Duodenal mucosa (tissue), 2 donors: ENCODE results near the gene SPRR2G.
"Not testable (repeated sequence)": the region's sequence is repeated elsewhere in the genome, so short reads cannot be mapped to it uniquely, and the experiment has no call there.

ENCODE experiments used
- H3K27ac ChIP-seq: one replicate; pipeline ENCODE4 v1.7.0; 2013; ENCODE audit warnings: low read depth, low read length
- H3K27me3 ChIP-seq, 2 donors: one replicate each; pipeline ENCODE4 v1.7.0; 2013; ENCODE audit warnings: low read length in 2 of 2, control low read depth in 1 of 2; ENCODE audit not compliant: insufficient read depth in 2 of 2, control insufficient read depth in 1 of 2
- H3K36me3 ChIP-seq, 2 donors: one replicate each; pipeline ENCODE4 v1.7.0; 2013; ENCODE audit warnings: low read length in 2 of 2, control low read depth in 1 of 2; ENCODE audit not compliant: insufficient read depth in 2 of 2, control insufficient read depth in 1 of 2
- H3K4me1 ChIP-seq, 2 donors: one replicate each; pipeline ENCODE4 v1.7.0; 2013; ENCODE audit warnings: low read length in 2 of 2, control low read depth in 1 of 2; ENCODE audit not compliant: insufficient read depth in 2 of 2, control insufficient read depth in 1 of 2
- H3K4me3 ChIP-seq, 2 donors: one replicate each; pipeline ENCODE4 v1.7.0; 2013; ENCODE audit warnings: low read length in 2 of 2, low read depth in 1 of 2
- H3K9ac ChIP-seq, 2 donors: one replicate each; pipeline ENCODE4 v1.7.0; 2013; ENCODE audit warnings: low read length in 2 of 2, low read depth in 1 of 2
- H3K9me3 ChIP-seq, 2 donors: one replicate each; pipeline ENCODE4 v1.7.0; 2013; ENCODE audit warnings: low read length in 2 of 2, control low read depth in 1 of 2; ENCODE audit not compliant: control insufficient read depth in 1 of 2

Gene SPRR2G

GRCh38 chr1:153155541-153155940, 4.9 kb upstream of the SPRR2G start:
- no peak overlapping the region for H3K27ac ChIP-seq
- H3K9ac ChIP-seq, result no peak overlapping the region
- no peaks in the 10 kb centered on the region for H3K4me1 ChIP-seq
- no peaks in the 10 kb centered on the region for H3K36me3 ChIP-seq
- H3K27me3 ChIP-seq, result no peaks in the 10 kb centered on the region
- no peaks in the 10 kb centered on the region for H3K9me3 ChIP-seq
- H3K4me3 ChIP-seq, result no peak overlapping the region

- H3K36me3 ChIP-seq, result no peaks in the 10 kb centered on the region
- H3K4me1 ChIP-seq, result no peaks in the 10 kb centered on the region
- no peak overlapping the region for H3K4me3 ChIP-seq
- no peaks in the 10 kb centered on the region for H3K27me3 ChIP-seq
- no peak overlapping the region for H3K27ac ChIP-seq
- H3K9me3 ChIP-seq, result no peaks in the 10 kb centered on the region
- no peak overlapping the region for H3K9ac ChIP-seq
Measured at GRCh38 chr1:153152481-153152880, 1.8 kb upstream of the SPRR2G start.

GRCh38 chr1:153141377-153141776, 9.3 kb downstream of the SPRR2G start:
- Histone ChIP-seq H3K9ac (no peak overlapping the region), H3K4me3 (no peak overlapping the region), H3K27ac (no peak overlapping the region), H3K36me3 (no peaks in the 10 kb centered on the region), H3K9me3 (no peaks in the 10 kb centered on the region), H3K27me3 (no peaks in the 10 kb centered on the region), H3K4me1 (no peaks in the 10 kb centered on the region)

- Histone ChIP-seq H3K4me1 (no peaks in the 10 kb centered on the region), H3K9ac (no peak overlapping the region), H3K9me3 (no peaks in the 10 kb centered on the region), H3K36me3 (no peaks in the 10 kb centered on the region), H3K27me3 (no peaks in the 10 kb centered on the region), H3K4me3 (no peak overlapping the region), H3K27ac (no peak overlapping the region)
Measured at GRCh38 chr1:153140484-153140883, 10.2 kb downstream of the SPRR2G start.

GRCh38 chr1:153133743-153134142, 16.9 kb downstream of the SPRR2G start:
- H3K4me3 ChIP-seq, result no peak overlapping the region
- no peaks in the 10 kb centered on the region for H3K4me1 ChIP-seq
- no peaks in the 10 kb centered on the region for H3K36me3 ChIP-seq
- H3K27me3 ChIP-seq, result peaks cover 0 to 3% of the 10 kb centered on the region in 2 donors
- H3K9ac ChIP-seq, result no peak overlapping the region
- no peak overlapping the region for H3K27ac ChIP-seq
- no peaks in the 10 kb centered on the region for H3K9me3 ChIP-seq

GRCh38 chr1:153133267-153133666, 17.4 kb downstream of the SPRR2G start:
- Histone ChIP-seq H3K9ac (no peak overlapping the region), H3K4me1 (no peaks in the 10 kb centered on the region), H3K4me3 (no peak overlapping the region), H3K27me3 (peaks cover 0 to 3% of the 10 kb centered on the region in 2 donors), H3K9me3 (no peaks in the 10 kb centered on the region), H3K36me3 (no peaks in the 10 kb centered on the region), H3K27ac (no peak overlapping the region)

- not testable (repeated sequence) for H3K9me3 ChIP-seq, H3K4me1 ChIP-seq, H3K36me3 ChIP-seq, H3K4me3 ChIP-seq, H3K27ac ChIP-seq, H3K9ac ChIP-seq, H3K27me3 ChIP-seq
Measured at GRCh38 chr1:153128688-153129087, 22.0 kb downstream of the SPRR2G start.

GRCh38 chr1:153127296-153127695, 23.4 kb downstream of the SPRR2G start:
- no peak overlapping the region for H3K27ac ChIP-seq
- H3K4me1 ChIP-seq, result no peaks in the 10 kb centered on the region
- no peaks in the 10 kb centered on the region for H3K9me3 ChIP-seq
- no peak overlapping the region for H3K9ac ChIP-seq
- H3K36me3 ChIP-seq, result no peaks in the 10 kb centered on the region
- no peak overlapping the region for H3K4me3 ChIP-seq
- peaks cover 0 to 3% of the 10 kb centered on the region in 2 donors for H3K27me3 ChIP-seq

GRCh38 chr1:153125536-153125935, 25.2 kb downstream of the SPRR2G start:
- H3K4me3 ChIP-seq, result no peak overlapping the region
- no peaks in the 10 kb centered on the region for H3K4me1 ChIP-seq
- H3K9ac ChIP-seq, result no peak overlapping the region
- H3K27me3 ChIP-seq, result peaks cover 0 to 3% of the 10 kb centered on the region in 2 donors
- H3K36me3 ChIP-seq, result no peaks in the 10 kb centered on the region
- no peak overlapping the region for H3K27ac ChIP-seq
- no peaks in the 10 kb centered on the region for H3K9me3 ChIP-seq

- H3K4me3 ChIP-seq, H3K9me3 ChIP-seq, H3K4me1 ChIP-seq, H3K27me3 ChIP-seq, H3K9ac ChIP-seq, H3K36me3 ChIP-seq, H3K27ac ChIP-seq: not testable (repeated sequence)
Measured at GRCh38 chr1:153123793-153124192, 26.9 kb downstream of the SPRR2G start.

GRCh38 chr1:153122831-153123421, 27.8 kb downstream of the SPRR2G start:
- Histone ChIP-seq H3K36me3 (no peaks in the 10 kb centered on the region), H3K27me3 (no peaks in the 10 kb centered on the region), H3K27ac (no peak overlapping the region), H3K9ac (no peak overlapping the region), H3K4me3 (no peak overlapping the region), H3K4me1 (no peaks in the 10 kb centered on the region), H3K9me3 (no peaks in the 10 kb centered on the region)
